ENCODE results near the gene ZCCHC13.

- TF ChIP-seq CTCF (conservative IDR thresholded peaks at IDR 0.05; ENCODE audit: low read length) (no peak), EZH2phosphoT487 (IDR thresholded peaks at IDR 0.05; ENCODE audit: borderline replicate concordance) (no peak)
These were observed 42.1 kb downstream of the ZCCHC13 start for GRCh38 chrX:74346088-74346487.

Data from Loucy (cell line).